ENCODE measurements around the gene DAPK1.

DNA sequence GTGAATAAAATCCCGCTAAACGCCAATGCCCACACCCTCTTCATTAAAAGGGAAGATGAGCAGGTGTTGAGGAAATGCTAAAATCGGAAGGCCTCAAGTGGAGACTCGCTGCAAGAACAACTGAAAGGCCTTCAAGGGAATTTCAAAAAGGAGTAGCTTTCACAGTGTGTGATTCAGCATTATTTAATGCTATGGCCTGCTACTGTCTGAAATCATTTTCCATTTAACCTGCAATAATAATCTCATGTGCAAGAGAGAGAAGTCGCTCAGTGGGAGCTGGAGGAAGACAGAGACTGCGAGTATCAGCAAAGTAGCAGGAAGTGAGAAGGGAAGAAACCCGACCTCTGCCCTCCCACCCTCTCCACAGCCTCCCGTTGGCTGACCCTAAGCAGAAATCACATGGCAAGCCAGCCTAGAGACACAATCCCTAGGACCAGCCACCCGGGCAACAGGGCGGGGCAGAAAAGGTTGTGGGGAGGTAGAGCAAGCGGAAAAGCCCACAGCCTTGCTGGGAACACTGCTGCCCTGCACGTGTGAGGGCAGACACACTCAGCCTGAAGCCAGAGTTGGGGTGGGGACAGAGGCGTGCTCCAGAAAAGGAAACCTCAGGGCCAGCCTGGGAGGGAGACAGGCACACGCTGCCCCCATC, 188.3 kb downstream of the DAPK1 start:
- TF ChIP-seq POLR2A (IDR thresholded peaks at IDR 0.05; ENCODE audit: low read depth, low read length) = no peak
- TF ChIP-seq POLR2AphosphoS5 (IDR thresholded peaks at IDR 0.05; ENCODE audit: low read depth, low read length) = no peak
- TF ChIP-seq TAF1 (IDR thresholded peaks at IDR 0.05; ENCODE audit: low read depth, low read length) = no peak
- no peak for TF ChIP-seq PAX5 (IDR thresholded peaks at IDR 0.05; ENCODE audit: insufficient read depth, low read length, severe bottlenecking)
- no peak for TF ChIP-seq SPI1 (IDR thresholded peaks at IDR 0.05; ENCODE audit: low read depth, low read length)
- TF ChIP-seq POU2F2 (IDR thresholded peaks at IDR 0.05; ENCODE audit: low read depth, low read length) = no peak

Measured in GM12891 (cell line).